Neutrophil (primary cell): ENCODE measurements around the gene CAPN15.

Source experiments
- H3K27ac ChIP-seq: fragments of 200-600 bp; sonication (generic); 2 replicates; pipeline ENCODE4 v1.5.1; 2016; ENCODE audit warnings: mild to moderate bottlenecking, moderate library complexity
- H3K27me3 ChIP-seq: fragments of 200-600 bp; sonication (generic); 2 replicates; pipeline ENCODE4 v1.6.0; 2016; ENCODE audit warnings: mild to moderate bottlenecking
- H3K36me3 ChIP-seq: fragments of 200-600 bp; sonication (generic); 2 replicates; pipeline ENCODE4 v1.5.1; 2017
- H3K4me1 ChIP-seq, 2 experiments: fragments of 200-600 bp in 1 of 2; sonication (generic) in 1 of 2; 1 replicate in 1 of 2; 2 replicates in 1 of 2; pipeline versions ENCODE4 v1.5.1 to v1.6.1; 2013 to 2016; ENCODE audit warnings: low read depth in 1 of 2, low read length in 1 of 2, mild to moderate bottlenecking in 1 of 2, moderate library complexity in 1 of 2; ENCODE audit not compliant: control insufficient read depth in 1 of 2, insufficient read depth in 1 of 2
- H3K4me3 ChIP-seq, 2 experiments: fragments of 200-600 bp in 1 of 2; sonication (generic) in 1 of 2; 1 replicate in 1 of 2; 2 replicates in 1 of 2; pipeline ENCODE4 v1.5.1; 2013 to 2016; ENCODE audit warnings: low read depth in 1 of 2, low read length in 1 of 2, mild to moderate bottlenecking in 1 of 2, moderate library complexity in 1 of 2
- H3K9me3 ChIP-seq: fragments of 200-600 bp; sonication (generic); 2 replicates; pipeline ENCODE4 v1.5.1; 2016
- CTCF ChIP-seq: fragments of 200-600 bp; sonication (generic); IDR thresholded peaks from 2 replicates; pipeline ENCODE4 v1.5.1; 2016; ENCODE audit warnings: antibody characterized with exemption

Gene CAPN15

GRCh38 chr16:515939-516226 lies 11.6 kb upstream of the CAPN15 start:
- no peak overlapping the region for H3K27ac ChIP-seq
- H3K36me3 ChIP-seq, result peaks cover 14% of the 10 kb centered on the region
- no peak for TF ChIP-seq CTCF

GRCh38 chr16:516301-516700 lies 11.2 kb upstream of the CAPN15 start:
- Histone ChIP-seq H3K36me3 (peaks cover 14% of the 10 kb centered on the region), H3K27ac (no peak overlapping the region), H3K4me3 (no peak overlapping the region), H3K4me1 (no peaks in the 10 kb centered on the region), H3K27me3 (no peaks in the 10 kb centered on the region), H3K9me3 (no peaks in the 10 kb centered on the region)
- no peak for TF ChIP-seq CTCF

More at GRCh38 chr16:515939-516226, 11.6 kb upstream of the CAPN15 start:
- H3K4me3 ChIP-seq, result no peak overlapping the region
- no peaks in the 10 kb centered on the region for H3K9me3 ChIP-seq
- H3K27me3 ChIP-seq, result no peaks in the 10 kb centered on the region
- H3K4me1 ChIP-seq, result no peaks in the 10 kb centered on the region

- H3K4me3 ChIP-seq, result no peak overlapping the region
- no peaks in the 10 kb centered on the region for H3K27me3 ChIP-seq
- no peaks in the 10 kb centered on the region for H3K4me1 ChIP-seq
- H3K36me3 ChIP-seq, result peaks cover 14% of the 10 kb centered on the region
- no peak overlapping the region for H3K27ac ChIP-seq
- H3K9me3 ChIP-seq, result no peaks in the 10 kb centered on the region
- TF ChIP-seq CTCF, result no peak
Measured at GRCh38 chr16:518858-519257, 8.7 kb upstream of the CAPN15 start.

- Histone ChIP-seq H3K36me3 (peaks cover 14% of the 10 kb centered on the region), H3K4me3 (no peak overlapping the region), H3K9me3 (no peaks in the 10 kb centered on the region), H3K4me1 (no peaks in the 10 kb centered on the region), H3K27me3 (no peaks in the 10 kb centered on the region), H3K27ac (no peak overlapping the region)
- no peak for TF ChIP-seq CTCF
Measured at GRCh38 chr16:519425-519824, 8.1 kb upstream of the CAPN15 start.

GRCh38 chr16:519841-520687 lies 7.4 kb upstream of the CAPN15 start:
- Histone ChIP-seq H3K27ac (no peak overlapping the region), H3K27me3 (no peaks in the 10 kb centered on the region), H3K4me1 (no peaks in the 10 kb centered on the region), H3K9me3 (no peaks in the 10 kb centered on the region), H3K4me3 (no peak overlapping the region), H3K36me3 (peaks cover 13% of the 10 kb centered on the region)
- TF ChIP-seq CTCF, result no peak
